ENCODE data around the gene NIBAN1.

The NIBAN1 gene

DNA sequence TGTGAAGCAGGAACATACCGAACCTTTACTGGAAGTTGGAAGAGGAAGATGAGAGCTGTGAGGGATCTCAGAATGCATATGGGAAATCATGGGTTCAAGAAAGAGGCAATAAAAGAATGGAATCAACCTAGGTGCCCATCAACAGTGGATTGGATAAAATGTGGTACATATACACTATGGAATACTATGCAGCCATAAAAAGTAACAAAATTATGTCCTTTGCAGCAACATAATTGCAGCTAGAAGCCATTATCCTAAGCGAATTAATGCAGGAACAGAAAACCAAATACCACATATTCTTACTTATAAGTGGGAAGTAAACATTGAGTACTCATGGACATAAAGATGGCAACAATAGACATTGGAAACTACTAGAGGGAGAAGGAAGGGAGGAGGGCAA lies 40.4 kb downstream of the NIBAN1 start:
- Histone ChIP-seq H3K14ac (ENCODE audit: low read length) (no peak overlapping the region), H4K91ac (ENCODE audit: low read depth, low read length, poor library complexity) (no peak overlapping the region), H3K9me3 (replicated peaks in 1 of 2; ENCODE audit: control insufficient read depth in 2 of 2, insufficient read depth in 1 of 2, low read depth in 1 of 2, low read length in 2 of 2) (no peaks in the 10 kb centered on the region), H3K27me3 (ENCODE audit: control insufficient read depth in 3 of 3, insufficient read depth in 3 of 3, low read depth in 1 of 3, low read length in 3 of 3) (no peaks in the 10 kb centered on the region), H2AK5ac (ENCODE audit: low read depth, low read length) (no peak overlapping the region), H3K23ac (ENCODE audit: low read depth, low read length, poor library complexity) (no peak overlapping the region), H2BK12ac (ENCODE audit: low read length) (no peak overlapping the region), H2AFZ (ENCODE audit: low read length) (no peak overlapping the region), H3K4me3 (ENCODE audit: low read length in 2 of 2) (no peak overlapping the region), H2BK15ac (ENCODE audit: low read length) (no peak overlapping the region), H3K27ac (replicated peaks; ENCODE audit: low read length) (no peak overlapping the region), H3K36me3 (replicated peaks in 1 of 2; ENCODE audit: control insufficient read depth in 2 of 2, insufficient read depth in 2 of 2, low read length in 2 of 2) (no peaks in the 10 kb centered on the region), H3K4me1 (ENCODE audit: control insufficient read depth in 2 of 2, insufficient read depth in 1 of 2, low read depth in 1 of 2, low read length in 2 of 2) (no peaks in the 10 kb centered on the region), H3K9ac (ENCODE audit: low read depth, low read length, poor library complexity) (no peak overlapping the region), H3K79me1 (ENCODE audit: low read depth, low read length) (no peaks in the 10 kb centered on the region), H4K8ac (ENCODE audit: low read depth, low read length) (no peak overlapping the region), H3K4me2 (ENCODE audit: insufficient read depth, low read length, poor library complexity, severe bottlenecking) (no peak overlapping the region), H3K18ac (ENCODE audit: low read length) (no peak overlapping the region), H3K4ac (ENCODE audit: low read length) (no peak overlapping the region), H2BK120ac (ENCODE audit: low read depth, low read length) (no peak overlapping the region), H2BK5ac (ENCODE audit: low read length) (no peak overlapping the region)
- no CpG with 5 or more reads among the region's 2 CpGs for WGBS, 2 donors (ENCODE audit: extremely low coverage in 2 of 2, insufficient read length in 2 of 2, insufficient replicate concordance in 1 of 2)
- DNase-seq (ENCODE audit: low spot score): no peak

DNA sequence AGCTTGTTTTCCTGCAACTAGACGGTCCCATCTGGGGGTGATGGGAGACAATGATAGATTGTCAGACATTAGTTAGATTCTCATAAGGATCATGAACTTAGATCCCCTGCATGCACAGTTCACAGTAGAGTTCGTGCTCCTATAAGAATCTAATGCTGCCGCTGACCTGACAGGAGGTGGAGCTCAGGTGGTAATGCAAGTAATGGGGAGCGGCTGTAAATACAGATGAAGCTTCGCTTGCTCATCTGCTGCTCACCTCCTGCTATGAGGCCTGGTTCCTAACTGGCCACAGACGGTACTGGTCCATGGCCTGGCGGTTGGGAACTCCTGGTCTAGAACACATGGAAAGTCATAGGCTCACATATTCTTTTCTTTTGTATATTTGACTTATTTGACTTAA lies 42.0 kb downstream of the NIBAN1 start:
- no peak overlapping the region for H3K4me2 ChIP-seq (ENCODE audit: insufficient read depth, low read length, poor library complexity, severe bottlenecking)
- no peak overlapping the region for H4K91ac ChIP-seq (ENCODE audit: low read depth, low read length, poor library complexity)
- WGBS, 2 donors (ENCODE audit: extremely low coverage in 2 of 2, insufficient read length in 2 of 2, insufficient replicate concordance in 1 of 2): no CpG with 5 or more reads among the region's 7 CpGs
- no peak overlapping the region for H2AFZ ChIP-seq (ENCODE audit: low read length)
- H3K27ac ChIP-seq (replicated peaks; ENCODE audit: low read length): no peak overlapping the region
- H3K79me1 ChIP-seq (ENCODE audit: low read depth, low read length): no peaks in the 10 kb centered on the region
- no peak overlapping the region for H3K14ac ChIP-seq (ENCODE audit: low read length)
- no peak overlapping the region for H2BK12ac ChIP-seq (ENCODE audit: low read length)
- H3K4me3 ChIP-seq (ENCODE audit: low read length in 2 of 2): no peak overlapping the region
- H2BK120ac ChIP-seq (ENCODE audit: low read depth, low read length): no peak overlapping the region
- no peak overlapping the region for H3K23ac ChIP-seq (ENCODE audit: low read depth, low read length, poor library complexity)
- no peak overlapping the region for H2AK5ac ChIP-seq (ENCODE audit: low read depth, low read length)
- H3K9me3 ChIP-seq (replicated peaks in 1 of 2; ENCODE audit: control insufficient read depth in 2 of 2, insufficient read depth in 1 of 2, low read depth in 1 of 2, low read length in 2 of 2): no peaks in the 10 kb centered on the region
- H4K8ac ChIP-seq (ENCODE audit: low read depth, low read length): no peak overlapping the region
- no peaks in the 10 kb centered on the region for H3K4me1 ChIP-seq (ENCODE audit: control insufficient read depth in 2 of 2, insufficient read depth in 1 of 2, low read depth in 1 of 2, low read length in 2 of 2)
- no peak overlapping the region for H3K4ac ChIP-seq (ENCODE audit: low read length)
- H2BK5ac ChIP-seq (ENCODE audit: low read length): no peak overlapping the region
- no peak overlapping the region for H2BK15ac ChIP-seq (ENCODE audit: low read length)
- no peaks in the 10 kb centered on the region for H3K27me3 ChIP-seq (ENCODE audit: control insufficient read depth in 3 of 3, insufficient read depth in 3 of 3, low read depth in 1 of 3, low read length in 3 of 3)
- peak overlapping the region; percentile 41 for H3K18ac ChIP-seq (ENCODE audit: low read length)
- no peak for DNase-seq (ENCODE audit: low spot score)
- no peak overlapping the region for H3K9ac ChIP-seq (ENCODE audit: low read depth, low read length, poor library complexity)
- no peaks in the 10 kb centered on the region for H3K36me3 ChIP-seq (replicated peaks in 1 of 2; ENCODE audit: control insufficient read depth in 2 of 2, insufficient read depth in 2 of 2, low read length in 2 of 2)

DNA sequence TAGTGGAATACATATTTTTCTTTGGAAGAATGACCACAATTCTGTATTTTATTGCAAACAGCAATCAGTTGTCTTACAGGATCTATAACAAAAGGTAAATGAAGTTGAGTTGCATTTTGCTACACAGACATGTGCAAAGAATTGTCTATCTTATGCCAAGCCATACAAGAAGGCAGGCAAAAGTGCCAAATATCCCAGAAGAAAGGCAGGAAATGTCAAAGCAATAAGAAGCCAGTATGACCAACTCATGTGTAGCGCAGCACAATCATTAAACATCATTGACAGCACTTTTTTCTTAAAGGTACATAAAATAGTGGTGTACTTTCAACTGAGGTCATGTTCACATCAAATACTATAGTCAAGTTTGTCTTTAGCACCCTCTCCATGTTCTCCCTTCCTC lies 42.7 kb downstream of the NIBAN1 start:
- no peaks in the 10 kb centered on the region for H3K4me1 ChIP-seq (ENCODE audit: control insufficient read depth in 2 of 2, insufficient read depth in 1 of 2, low read depth in 1 of 2, low read length in 2 of 2)
- no peak overlapping the region for H2BK5ac ChIP-seq (ENCODE audit: low read length)
- H2AFZ ChIP-seq (ENCODE audit: low read length): no peak overlapping the region
- no peak overlapping the region for H3K27ac ChIP-seq (replicated peaks; ENCODE audit: low read length)
- no peak overlapping the region for H4K8ac ChIP-seq (ENCODE audit: low read depth, low read length)
- H3K23ac ChIP-seq (ENCODE audit: low read depth, low read length, poor library complexity): no peak overlapping the region
- no peak overlapping the region for H3K4ac ChIP-seq (ENCODE audit: low read length)
- no peak overlapping the region for H3K9ac ChIP-seq (ENCODE audit: low read depth, low read length, poor library complexity)
- no peak for DNase-seq (ENCODE audit: low spot score)
- no peak overlapping the region for H3K4me2 ChIP-seq (ENCODE audit: insufficient read depth, low read length, poor library complexity, severe bottlenecking)
- H3K27me3 ChIP-seq (ENCODE audit: control insufficient read depth in 3 of 3, insufficient read depth in 3 of 3, low read depth in 1 of 3, low read length in 3 of 3): no peaks in the 10 kb centered on the region
- H3K14ac ChIP-seq (ENCODE audit: low read length): no peak overlapping the region
- H2AK5ac ChIP-seq (ENCODE audit: low read depth, low read length): no peak overlapping the region
- H3K79me1 ChIP-seq (ENCODE audit: low read depth, low read length): no peaks in the 10 kb centered on the region
- no peak overlapping the region for H2BK120ac ChIP-seq (ENCODE audit: low read depth, low read length)
- no peaks in the 10 kb centered on the region for H3K36me3 ChIP-seq (replicated peaks in 1 of 2; ENCODE audit: control insufficient read depth in 2 of 2, insufficient read depth in 2 of 2, low read length in 2 of 2)
- H2BK15ac ChIP-seq (ENCODE audit: low read length): no peak overlapping the region
- H4K91ac ChIP-seq (ENCODE audit: low read depth, low read length, poor library complexity): no peak overlapping the region
- no peaks in the 10 kb centered on the region for H3K9me3 ChIP-seq (replicated peaks in 1 of 2; ENCODE audit: control insufficient read depth in 2 of 2, insufficient read depth in 1 of 2, low read depth in 1 of 2, low read length in 2 of 2)
- no peak overlapping the region for H2BK12ac ChIP-seq (ENCODE audit: low read length)
- no peak overlapping the region for H3K4me3 ChIP-seq (ENCODE audit: low read length in 2 of 2)
- WGBS, 2 donors (ENCODE audit: extremely low coverage in 2 of 2, insufficient read length in 2 of 2, insufficient replicate concordance in 1 of 2): no CpG with 5 or more reads among the region's 1 CpG
- no peak overlapping the region for H3K18ac ChIP-seq (ENCODE audit: low read length)

DNA sequence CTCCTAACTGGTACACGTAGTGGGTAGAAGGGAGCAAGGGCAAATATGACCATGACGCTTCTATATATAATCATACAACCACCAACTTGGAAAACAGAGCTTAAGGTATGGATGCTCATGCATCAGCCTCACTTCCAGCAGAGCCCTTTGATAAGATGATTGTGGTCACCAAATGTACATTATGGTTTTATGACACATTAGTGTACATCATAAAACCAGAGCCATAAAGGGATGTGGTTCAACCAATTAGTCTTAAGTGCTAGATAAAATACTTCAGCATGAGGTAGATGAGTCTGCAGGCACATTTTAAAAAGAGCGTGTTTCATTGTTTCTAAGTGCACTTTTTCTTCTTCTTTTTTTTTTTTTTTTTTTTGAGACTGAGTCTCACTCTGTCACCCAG lies 43.7 kb downstream of the NIBAN1 start:
- Histone ChIP-seq H3K4me1 (ENCODE audit: control insufficient read depth in 2 of 2, insufficient read depth in 1 of 2, low read depth in 1 of 2, low read length in 2 of 2) (no peaks in the 10 kb centered on the region), H3K79me1 (ENCODE audit: low read depth, low read length) (no peaks in the 10 kb centered on the region), H2AK5ac (ENCODE audit: low read depth, low read length) (no peak overlapping the region), H2BK5ac (ENCODE audit: low read length) (no peak overlapping the region), H2AFZ (ENCODE audit: low read length) (no peak overlapping the region), H3K23ac (ENCODE audit: low read depth, low read length, poor library complexity) (no peak overlapping the region), H3K27ac (replicated peaks; ENCODE audit: low read length) (no peak overlapping the region), H3K4ac (ENCODE audit: low read length) (no peak overlapping the region), H3K9ac (ENCODE audit: low read depth, low read length, poor library complexity) (no peak overlapping the region), H2BK12ac (ENCODE audit: low read length) (no peak overlapping the region), H3K9me3 (replicated peaks in 1 of 2; ENCODE audit: control insufficient read depth in 2 of 2, insufficient read depth in 1 of 2, low read depth in 1 of 2, low read length in 2 of 2) (no peaks in the 10 kb centered on the region), H3K4me2 (ENCODE audit: insufficient read depth, low read length, poor library complexity, severe bottlenecking) (no peak overlapping the region), H2BK120ac (ENCODE audit: low read depth, low read length) (no peak overlapping the region), H3K36me3 (replicated peaks in 1 of 2; ENCODE audit: control insufficient read depth in 2 of 2, insufficient read depth in 2 of 2, low read length in 2 of 2) (no peaks in the 10 kb centered on the region), H3K4me3 (ENCODE audit: low read length in 2 of 2) (no peak overlapping the region), H4K8ac (ENCODE audit: low read depth, low read length) (no peak overlapping the region), H4K91ac (ENCODE audit: low read depth, low read length, poor library complexity) (no peak overlapping the region), H3K14ac (ENCODE audit: low read length) (no peak overlapping the region), H2BK15ac (ENCODE audit: low read length) (no peak overlapping the region), H3K18ac (ENCODE audit: low read length) (no peak overlapping the region), H3K27me3 (ENCODE audit: control insufficient read depth in 3 of 3, insufficient read depth in 3 of 3, low read depth in 1 of 3, low read length in 3 of 3) (no peaks in the 10 kb centered on the region)
- WGBS, 2 donors (ENCODE audit: extremely low coverage in 2 of 2, insufficient read length in 2 of 2, insufficient replicate concordance in 1 of 2): no CpG with 5 or more reads among the region's 3 CpGs
- no peak for DNase-seq (ENCODE audit: low spot score)
